H1 (cell line): ENCODE measurements around the gene DGKH. TPM values are rescaled to one million over a fixed set of nuclear protein-coding genes. Genes with fewer than 3 reads are reported as not detected.

Experiments
- ASH2L ChIP-seq: fragments of 200-600, 300-600 bp; sonication (generic); IDR thresholded peaks from one replicate; pipeline ENCODE4 v1.7.1; 2017; ENCODE audit warnings: low read length
- TBP ChIP-seq: IDR thresholded peaks from 2 replicates; pipeline ENCODE4 v1.6.1; 2011; ENCODE audit warnings: low read depth, low read length, improper control_type of control experiment
- ZNF274 ChIP-seq: IDR thresholded peaks from 2 replicates; pipeline ENCODE4 v1.7.0; 2012; ENCODE audit warnings: low read length, borderline replicate concordance; ENCODE audit errors: extremely low read depth
- polyA plus RNA-seq, 7 experiments: library from polyadenylated mRNA; depleted of rRNA in 3 of 7; stranded (reverse) in 5 of 7; unstranded in 2 of 7; fragments of >200 nt in 5 of 7; fragments of 200-250 nt in 2 of 7; gene quantifications; 1 replicate in 5 of 7; 2 replicates in 1 of 7; 4 replicates in 1 of 7; pipeline versions ENCODE4 v1.2.1 to v1.2.3, GENCODE V29; 2011 to 2013; ENCODE audit warnings: missing spikeins in 2 of 7, mixed read lengths in 2 of 7
- total RNA-seq: library from RNA; stranded (reverse); fragmentation: NEBNext Ultra II Directional; extraction: Animal tissue kit (Norgen Biotek cat#: 25700); gene quantifications from 2 replicates; pipeline ENCODE4 v1.2.1, GENCODE V29; 2021

Gene DGKH
- total and polyA plus RNA-seq, 2 of the 8 experiments (the other 6 are each of a cell fraction or from before 2014, with no cell fraction given), result 2.1 to 7.9 TPM

- TF ChIP-seq ZNF274 (no peak), TBP (no peak), ASH2L (no peak)
Measured at GRCh38 chr13:42190529-42190928, 142.1 kb downstream of the DGKH start (continued).
